ENCODE measurements around the gene OTX2. TPM values are rescaled to one million over a fixed set of nuclear protein-coding genes. Genes with fewer than 3 reads are reported as not detected.

The OTX2 gene
- total and polyA plus RNA-seq, 11 donors, result not detected

DNA sequence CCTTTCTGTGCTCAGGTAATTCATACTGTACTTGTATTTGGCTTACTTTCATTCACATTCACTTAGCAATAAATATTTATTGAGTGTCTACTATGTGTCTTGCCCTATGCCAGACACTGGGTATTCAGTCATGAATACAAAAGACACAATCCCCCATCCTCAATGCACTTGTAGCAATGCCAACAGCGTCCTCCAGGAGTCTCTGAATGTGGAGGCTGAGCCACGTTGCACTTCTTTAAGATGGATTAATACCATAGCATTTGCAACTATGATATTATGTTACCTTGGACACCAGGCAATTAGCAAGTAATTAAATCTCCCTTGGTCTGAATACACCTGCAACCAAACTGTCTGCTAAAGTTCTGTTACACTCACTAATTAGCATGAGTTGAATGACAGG lies 58.8 kb downstream of the OTX2 start:
- TF ChIP-seq, protein P1, sequence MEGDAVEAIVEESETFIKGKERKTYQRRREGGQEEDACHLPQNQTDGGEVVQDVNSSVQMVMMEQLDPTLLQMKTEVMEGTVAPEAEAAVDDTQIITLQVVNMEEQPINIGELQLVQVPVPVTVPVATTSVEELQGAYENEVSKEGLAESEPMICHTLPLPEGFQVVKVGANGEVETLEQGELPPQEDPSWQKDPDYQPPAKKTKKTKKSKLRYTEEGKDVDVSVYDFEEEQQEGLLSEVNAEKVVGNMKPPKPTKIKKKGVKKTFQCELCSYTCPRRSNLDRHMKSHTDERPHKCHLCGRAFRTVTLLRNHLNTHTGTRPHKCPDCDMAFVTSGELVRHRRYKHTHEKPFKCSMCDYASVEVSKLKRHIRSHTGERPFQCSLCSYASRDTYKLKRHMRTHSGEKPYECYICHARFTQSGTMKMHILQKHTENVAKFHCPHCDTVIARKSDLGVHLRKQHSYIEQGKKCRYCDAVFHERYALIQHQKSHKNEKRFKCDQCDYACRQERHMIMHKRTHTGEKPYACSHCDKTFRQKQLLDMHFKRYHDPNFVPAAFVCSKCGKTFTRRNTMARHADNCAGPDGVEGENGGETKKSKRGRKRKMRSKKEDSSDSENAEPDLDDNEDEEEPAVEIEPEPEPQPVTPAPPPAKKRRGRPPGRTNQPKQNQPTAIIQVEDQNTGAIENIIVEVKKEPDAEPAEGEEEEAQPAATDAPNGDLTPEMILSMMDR (IDR thresholded peaks at IDR 0.05), result no peak
- TF ChIP-seq POLR2A (IDR thresholded peaks at IDR 0.05), result no peak
- H3K9me3 ChIP-seq, result no peaks in the 10 kb centered on the region
- H3K27ac ChIP-seq, result no peak overlapping the region
- H3K27me3 ChIP-seq, result peaks cover 0 to 19% (median 0%) of the 10 kb centered on the region in 9 donors
- WGBS, 4 donors, result 37 to 53% (median 43%) methylated on average over 2 of the region's 2 CpGs
- H3K36me3 ChIP-seq, result no peaks in the 10 kb centered on the region
- no peak overlapping the region for H3K4me3 ChIP-seq
- DNase-seq (no peak), ATAC-seq (no peak)
- intact Hi-C loops (cut with DNase I), result no loop called here
- no peaks in the 10 kb centered on the region for H3K4me1 ChIP-seq

Other genes starting within 250 kb of the OTX2 start
- 10 to 100 TPM in 1 of 9 donors, 1 to 10 TPM in 8; 4.8 to 12.8 (median 5.8) TPM for gene TMEM260, start 230.7 kb downstream of the OTX2 start, total RNA-seq
- 1 to 10 TPM; 2.5 to 3.4 TPM for gene TMEM260, start 230.7 kb downstream of the OTX2 start, polyA plus RNA-seq